ENCODE measurements around the gene PDE1A. TPM values are rescaled to one million over a fixed set of nuclear protein-coding genes. Genes with fewer than 3 reads are reported as not detected.

Gene PDE1A
- total and polyA plus RNA-seq, 8 donors = 0.60 to 4.2 (median 1.6) TPM

DNA sequence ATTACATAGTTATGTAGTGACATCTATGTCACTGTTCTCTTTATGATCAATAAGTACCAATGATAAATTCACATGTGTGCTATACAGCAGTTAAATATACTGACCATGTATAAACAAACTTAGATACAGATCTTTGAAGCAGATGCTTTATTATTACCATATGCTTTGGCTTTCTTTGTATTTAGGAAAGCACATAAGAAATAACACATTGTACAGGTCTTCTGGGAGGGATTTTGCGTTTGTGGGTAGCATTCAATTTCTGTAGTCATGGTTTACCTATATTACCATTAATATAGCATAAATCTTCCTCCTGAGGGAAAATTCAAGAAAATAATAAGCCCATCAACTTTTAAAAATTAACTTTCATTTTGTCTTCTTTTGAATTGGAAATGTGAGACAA is 1.6 kb upstream of the PDE1A start:
- Histone ChIP-seq H3K36me3 (no peaks in the 10 kb centered on the region), H3K9me3 (no peaks in the 10 kb centered on the region), H3K27ac (no peak overlapping the region), H3K27me3 (no peaks in the 10 kb centered on the region), H3K4me1 (no peaks in the 10 kb centered on the region), H3K4me3 (no peak overlapping the region)
- no peak for DNase-seq
- intact Hi-C loops (cut with DNase I) = no loop called here
- 88 to 91% methylated on average over 1 of the region's 1 CpG for WGBS, 2 donors
- TF ChIP-seq, protein P1, sequence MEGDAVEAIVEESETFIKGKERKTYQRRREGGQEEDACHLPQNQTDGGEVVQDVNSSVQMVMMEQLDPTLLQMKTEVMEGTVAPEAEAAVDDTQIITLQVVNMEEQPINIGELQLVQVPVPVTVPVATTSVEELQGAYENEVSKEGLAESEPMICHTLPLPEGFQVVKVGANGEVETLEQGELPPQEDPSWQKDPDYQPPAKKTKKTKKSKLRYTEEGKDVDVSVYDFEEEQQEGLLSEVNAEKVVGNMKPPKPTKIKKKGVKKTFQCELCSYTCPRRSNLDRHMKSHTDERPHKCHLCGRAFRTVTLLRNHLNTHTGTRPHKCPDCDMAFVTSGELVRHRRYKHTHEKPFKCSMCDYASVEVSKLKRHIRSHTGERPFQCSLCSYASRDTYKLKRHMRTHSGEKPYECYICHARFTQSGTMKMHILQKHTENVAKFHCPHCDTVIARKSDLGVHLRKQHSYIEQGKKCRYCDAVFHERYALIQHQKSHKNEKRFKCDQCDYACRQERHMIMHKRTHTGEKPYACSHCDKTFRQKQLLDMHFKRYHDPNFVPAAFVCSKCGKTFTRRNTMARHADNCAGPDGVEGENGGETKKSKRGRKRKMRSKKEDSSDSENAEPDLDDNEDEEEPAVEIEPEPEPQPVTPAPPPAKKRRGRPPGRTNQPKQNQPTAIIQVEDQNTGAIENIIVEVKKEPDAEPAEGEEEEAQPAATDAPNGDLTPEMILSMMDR (IDR thresholded peaks at IDR 0.05) = no peak
- no peak for FAIRE-seq
- no peak for ATAC-seq

- TF ChIP-seq, protein P1 (IDR thresholded peaks at IDR 0.05) = no peak
- Histone ChIP-seq H3K4me3 (peak overlapping the region in 2 of 4 donors; percentile 15 to 21), H3K9me3 (no peaks in the 10 kb centered on the region), H3K4me1 (no peaks in the 10 kb centered on the region), H3K27me3 (no peaks in the 10 kb centered on the region), H3K36me3 (no peaks in the 10 kb centered on the region), H3K27ac (peak overlapping the region in 2 of 4 donors; percentile 15 to 50)
- intact Hi-C loops (cut with DNase I) = no loop called here
- no peak for FAIRE-seq
- ATAC-seq = peak; percentile 50 to 77 (median 76)
- no peak for DNase-seq
- 7 to 8% methylated on average over 8 of the region's 8 CpGs for WGBS, 2 donors
These were observed 536 bp downstream of the PDE1A start for GRCh38 chr2:182426082-182426917.

- WGBS, 2 donors = 82 to 92% methylated on average over 3 of the region's 3 CpGs
- intact Hi-C loops (cut with DNase I) = no loop called here
- FAIRE-seq = no peak
These were observed 4.0 kb downstream of the PDE1A start for GRCh38 chr2:182422864-182423263.

GRCh38 chr2:182420669-182421068 is 6.2 kb downstream of the PDE1A start:
- Histone ChIP-seq H3K27ac (no peak overlapping the region), H3K9me3 (no peaks in the 10 kb centered on the region), H3K36me3 (no peaks in the 10 kb centered on the region), H3K27me3 (no peaks in the 10 kb centered on the region), H3K4me1 (no peaks in the 10 kb centered on the region), H3K4me3 (no peak overlapping the region)
- WGBS, 2 donors = 61 to 73% methylated on average over 5 of the region's 5 CpGs
- TF ChIP-seq, protein P1 (IDR thresholded peaks at IDR 0.05) = no peak
- no peak for ATAC-seq
- intact Hi-C loops (cut with DNase I) = no loop called here
- FAIRE-seq = no peak
- no peak for DNase-seq

More at GRCh38 chr2:182422864-182423263, 4.0 kb downstream of the PDE1A start:
- DNase-seq (no peak), ATAC-seq (no peak)
- Histone ChIP-seq H3K27me3 (no peaks in the 10 kb centered on the region), H3K36me3 (no peaks in the 10 kb centered on the region), H3K4me3 (no peak overlapping the region), H3K4me1 (no peaks in the 10 kb centered on the region), H3K9me3 (no peaks in the 10 kb centered on the region), H3K27ac (no peak overlapping the region)
- TF ChIP-seq, protein P1 (IDR thresholded peaks at IDR 0.05) = no peak

- Histone ChIP-seq H3K4me1 (no peaks in the 10 kb centered on the region), H3K4me3 (no peak overlapping the region), H3K36me3 (no peaks in the 10 kb centered on the region), H3K9me3 (no peaks in the 10 kb centered on the region), H3K27me3 (no peaks in the 10 kb centered on the region), H3K27ac (no peak overlapping the region)
- TF ChIP-seq, protein P1 (IDR thresholded peaks at IDR 0.05) = no peak
- no peak for ATAC-seq
- DNase-seq = no peak
- no peak for FAIRE-seq
- intact Hi-C loops (cut with DNase I) = no loop called here
- WGBS, 2 donors = 80 to 87% methylated on average over 5 of the region's 5 CpGs
These were observed 10.0 kb downstream of the PDE1A start for GRCh38 chr2:182416861-182417260.
